ENCODE data around the gene RAB37.

DNA sequence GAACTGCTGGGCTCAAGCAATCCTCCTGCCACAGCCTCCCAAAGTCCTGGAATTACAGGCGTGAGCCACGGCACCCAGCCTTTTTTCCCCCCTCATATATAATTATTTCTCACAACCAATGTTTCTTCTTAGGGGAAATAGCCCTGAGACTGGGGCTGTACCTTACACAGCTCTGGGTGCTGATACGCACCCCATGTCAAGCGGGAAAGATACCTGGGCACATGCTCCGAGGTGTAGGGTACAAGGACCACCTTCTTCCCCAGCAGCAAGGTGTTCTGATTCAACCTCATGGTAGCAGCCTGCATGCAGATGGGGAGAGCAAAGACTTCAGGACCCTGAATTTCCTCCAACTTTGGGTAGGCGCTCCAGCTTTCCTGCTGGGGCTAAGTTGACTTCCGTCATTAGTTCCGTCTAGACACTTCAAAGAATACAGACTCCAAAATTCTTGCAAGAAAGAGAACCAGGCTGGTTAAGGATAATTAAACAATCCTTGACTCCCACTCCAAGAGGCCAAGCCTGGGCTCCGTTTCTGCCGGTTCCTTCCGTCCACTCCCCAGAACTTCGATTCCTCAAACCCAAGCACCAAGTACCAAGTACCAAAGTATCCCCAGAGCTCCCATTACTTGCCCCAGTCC, 38.5 kb downstream of the RAB37 start:
- TF ChIP-seq, protein P1, sequence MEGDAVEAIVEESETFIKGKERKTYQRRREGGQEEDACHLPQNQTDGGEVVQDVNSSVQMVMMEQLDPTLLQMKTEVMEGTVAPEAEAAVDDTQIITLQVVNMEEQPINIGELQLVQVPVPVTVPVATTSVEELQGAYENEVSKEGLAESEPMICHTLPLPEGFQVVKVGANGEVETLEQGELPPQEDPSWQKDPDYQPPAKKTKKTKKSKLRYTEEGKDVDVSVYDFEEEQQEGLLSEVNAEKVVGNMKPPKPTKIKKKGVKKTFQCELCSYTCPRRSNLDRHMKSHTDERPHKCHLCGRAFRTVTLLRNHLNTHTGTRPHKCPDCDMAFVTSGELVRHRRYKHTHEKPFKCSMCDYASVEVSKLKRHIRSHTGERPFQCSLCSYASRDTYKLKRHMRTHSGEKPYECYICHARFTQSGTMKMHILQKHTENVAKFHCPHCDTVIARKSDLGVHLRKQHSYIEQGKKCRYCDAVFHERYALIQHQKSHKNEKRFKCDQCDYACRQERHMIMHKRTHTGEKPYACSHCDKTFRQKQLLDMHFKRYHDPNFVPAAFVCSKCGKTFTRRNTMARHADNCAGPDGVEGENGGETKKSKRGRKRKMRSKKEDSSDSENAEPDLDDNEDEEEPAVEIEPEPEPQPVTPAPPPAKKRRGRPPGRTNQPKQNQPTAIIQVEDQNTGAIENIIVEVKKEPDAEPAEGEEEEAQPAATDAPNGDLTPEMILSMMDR (IDR thresholded peaks at IDR 0.05; ENCODE audit: low read length) = no peak
- TF ChIP-seq EZH2 (IDR thresholded peaks at IDR 0.05; ENCODE audit: borderline replicate concordance, low read length) = no peak
